Parathyroid adenoma (tissue), 2 donors: Measurements from ENCODE around the gene KCNQ1.

Source experiments
- H2AFZ ChIP-seq: fragments of 300-600 bp; sonication (generic); one replicate; pipeline ENCODE4 v1.7.0; 2017; ENCODE audit warnings: antibody characterized with exemption, mild to moderate bottlenecking
- H3K27ac ChIP-seq: fragments of 300-600 bp; sonication (generic); one replicate; pipeline ENCODE4 v1.7.0; 2017
- H3K27me3 ChIP-seq: fragments of 300-600 bp; sonication (generic); one replicate; pipeline ENCODE4 v1.7.0; 2017; ENCODE audit warnings: low read length; ENCODE audit not compliant: control insufficient read depth, insufficient read depth
- H3K36me3 ChIP-seq: fragments of 300-600 bp; sonication (generic); one replicate; pipeline ENCODE4 v1.7.0; 2017; ENCODE audit warnings: low read length; ENCODE audit not compliant: control insufficient read depth, insufficient read depth
- H3K4me1 ChIP-seq: fragments of 300-600 bp; sonication (generic); one replicate; pipeline ENCODE4 v1.7.0; 2017; ENCODE audit warnings: control low read depth
- H3K4me2 ChIP-seq: fragments of 300-600 bp; sonication (generic); one replicate; pipeline ENCODE4 v1.7.0; 2017; ENCODE audit warnings: low read length
- H3K4me3 ChIP-seq: fragments of 300-600 bp; sonication (generic); one replicate; pipeline ENCODE4 v1.7.0; 2017; ENCODE audit warnings: low read depth, low read length
- H3K79me2 ChIP-seq: fragments of 300-600 bp; sonication (generic); one replicate; pipeline ENCODE4 v1.7.0; 2017; ENCODE audit warnings: control low read depth
- H3K9ac ChIP-seq: fragments of 300-600 bp; sonication (generic); one replicate; pipeline ENCODE4 v1.7.0; 2017; ENCODE audit warnings: mild to moderate bottlenecking
- H3K9me3 ChIP-seq: fragments of 300-600 bp; sonication (generic); one replicate; pipeline ENCODE4 v1.7.0; 2017; ENCODE audit warnings: low read length; ENCODE audit not compliant: control insufficient read depth
- CTCF ChIP-seq: fragments of 300-600 bp; sonication (generic); IDR thresholded peaks from one replicate; pipeline ENCODE4 v1.7.0; 2017; ENCODE audit warnings: antibody characterized with exemption, mild to moderate bottlenecking
- donor health status: primary hyperparathyroidism.

The KCNQ1 gene

GRCh38 chr11:2588809-2589537 is 144.2 kb downstream of the KCNQ1 start:
- H3K79me2 ChIP-seq = no peaks in the 10 kb centered on the region
- no peaks in the 10 kb centered on the region for H3K9me3 ChIP-seq
- no peaks in the 10 kb centered on the region for H3K27me3 ChIP-seq
- H3K36me3 ChIP-seq = no peaks in the 10 kb centered on the region
- H2AFZ ChIP-seq = no peak overlapping the region
- H3K4me2 ChIP-seq = no peak overlapping the region
- no peaks in the 10 kb centered on the region for H3K4me1 ChIP-seq
- no peak overlapping the region for H3K9ac ChIP-seq
- TF ChIP-seq CTCF = no peak
- no peak overlapping the region for H3K27ac ChIP-seq
- H3K4me3 ChIP-seq = no peak overlapping the region

GRCh38 chr11:2589538-2589934 is 144.7 kb downstream of the KCNQ1 start:
- H2AFZ ChIP-seq = no peak overlapping the region
- no peaks in the 10 kb centered on the region for H3K27me3 ChIP-seq
- H3K4me2 ChIP-seq = no peak overlapping the region
- no peak overlapping the region for H3K9ac ChIP-seq
- H3K9me3 ChIP-seq = no peaks in the 10 kb centered on the region
- TF ChIP-seq CTCF = no peak
- no peaks in the 10 kb centered on the region for H3K4me1 ChIP-seq
- no peaks in the 10 kb centered on the region for H3K36me3 ChIP-seq
- no peak overlapping the region for H3K27ac ChIP-seq
- no peak overlapping the region for H3K4me3 ChIP-seq
- no peaks in the 10 kb centered on the region for H3K79me2 ChIP-seq

GRCh38 chr11:2590131-2590964 is 145.5 kb downstream of the KCNQ1 start:
- Histone ChIP-seq H3K27me3 (no peaks in the 10 kb centered on the region), H3K4me2 (no peak overlapping the region), H3K79me2 (no peaks in the 10 kb centered on the region), H3K4me3 (no peak overlapping the region), H3K27ac (no peak overlapping the region), H3K4me1 (no peaks in the 10 kb centered on the region), H3K9me3 (no peaks in the 10 kb centered on the region), H3K36me3 (no peaks in the 10 kb centered on the region), H2AFZ (no peak overlapping the region), H3K9ac (no peak overlapping the region)
- TF ChIP-seq CTCF = no peak

DNA sequence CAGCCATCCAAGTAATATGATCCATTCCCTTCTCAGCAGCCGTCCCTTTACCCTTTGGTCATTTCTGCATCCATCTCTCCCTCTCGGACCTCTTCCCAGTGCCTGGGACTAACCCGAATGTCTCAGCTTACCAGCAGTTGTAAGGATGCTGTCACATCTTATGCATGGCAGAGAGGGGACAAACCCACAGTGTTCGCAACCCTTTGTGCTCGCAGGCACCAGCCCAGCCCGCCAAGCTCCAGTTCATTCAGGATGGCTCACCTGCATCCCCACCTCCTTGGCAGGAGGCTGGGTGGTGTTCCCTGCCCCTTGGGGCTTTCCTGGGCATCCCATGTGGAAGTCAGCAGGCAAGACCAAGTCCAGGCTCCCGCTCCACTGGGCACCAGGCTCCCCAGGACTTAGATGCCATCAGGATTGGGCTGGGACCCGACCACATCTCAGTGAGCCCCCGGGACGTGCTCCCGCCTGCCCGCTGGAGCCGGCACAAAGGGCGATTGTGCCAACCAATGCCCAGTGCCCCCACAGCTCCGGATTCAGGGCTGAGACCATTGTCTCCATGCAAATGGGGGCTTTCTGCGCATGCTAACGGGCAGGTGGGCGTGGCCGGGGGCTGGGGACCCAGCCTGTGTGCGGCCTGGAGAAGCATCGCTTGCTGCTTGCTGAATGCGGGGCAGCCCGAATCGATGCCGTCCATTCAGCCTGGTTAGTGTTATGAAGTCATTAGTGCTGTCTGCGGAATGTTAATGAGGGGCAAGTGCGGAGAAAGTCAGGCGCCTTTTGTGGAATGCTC is 146.4 kb downstream of the KCNQ1 start:
- Histone ChIP-seq H3K9ac (no peak overlapping the region), H3K4me2 (no peak overlapping the region), H3K4me1 (no peaks in the 10 kb centered on the region), H3K79me2 (no peaks in the 10 kb centered on the region), H3K9me3 (no peaks in the 10 kb centered on the region), H3K27me3 (no peaks in the 10 kb centered on the region), H3K36me3 (no peaks in the 10 kb centered on the region), H3K4me3 (no peak overlapping the region), H3K27ac (no peak overlapping the region), H2AFZ (no peak overlapping the region)
- TF ChIP-seq CTCF = no peak
